SK-N-DZ (cell line): ENCODE data around the gene ASB6.
"Not testable (repeated sequence)": the region's sequence is repeated elsewhere in the genome, so short reads cannot be mapped to it uniquely, and the experiment has no call there.

Source experiments
- DNase-seq: peaks from one replicate; pipeline ENCODE4 v3.0.0-alpha.2; 2015; ENCODE audit warnings: low spot score

The ASB6 gene

GRCh38 chr9:129644902-129645301, 3.0 kb upstream of the ASB6 start:
- no peak for DNase-seq

GRCh38 chr9:129644365-129644764, 2.4 kb upstream of the ASB6 start:
- no peak for DNase-seq

GRCh38 chr9:129643706-129644105, 1.8 kb upstream of the ASB6 start:
- DNase-seq, result no peak

- no peak for DNase-seq
Observed at GRCh38 chr9:129640871-129641749, 841 bp downstream of the ASB6 start.

- DNase-seq, result no peak
Observed at GRCh38 chr9:129640086-129640870, 1.7 kb downstream of the ASB6 start.

GRCh38 chr9:129639756-129640085, 2.2 kb downstream of the ASB6 start:
- DNase-seq, result no peak

GRCh38 chr9:129639034-129639630, 2.8 kb downstream of the ASB6 start:
- no peak for DNase-seq

- DNase-seq, result no peak
Observed at GRCh38 chr9:129637673-129638439, 4.1 kb downstream of the ASB6 start.

- no peak for DNase-seq
Observed at GRCh38 chr9:129637102-129637501, 4.8 kb downstream of the ASB6 start.

GRCh38 chr9:129636343-129636742, 5.6 kb downstream of the ASB6 start:
- not testable (repeated sequence) for DNase-seq

- no peak for DNase-seq
Observed at GRCh38 chr9:129635099-129636065, 6.6 kb downstream of the ASB6 start.

- DNase-seq, result no peak
Observed at GRCh38 chr9:129633848-129634247, 8.1 kb downstream of the ASB6 start.

GRCh38 chr9:129633207-129633606, 8.7 kb downstream of the ASB6 start:
- DNase-seq, result no peak

- no peak for DNase-seq
Observed at GRCh38 chr9:129632460-129632859, 9.5 kb downstream of the ASB6 start.

GRCh38 chr9:129631674-129632129, 10.2 kb downstream of the ASB6 start:
- DNase-seq, result no peak

- DNase-seq, result no peak
Observed at GRCh38 chr9:129630967-129631673, 10.8 kb downstream of the ASB6 start.

GRCh38 chr9:129629251-129629820, 12.6 kb downstream of the ASB6 start:
- no peak for DNase-seq

- no peak for DNase-seq
Observed at GRCh38 chr9:129628709-129629108, 13.2 kb downstream of the ASB6 start.
